Stomach (tissue), 4 donors: ENCODE results near the gene ANKRD36B.
"Not testable (repeated sequence)": the region's sequence is repeated elsewhere in the genome, so short reads cannot be mapped to it uniquely, and the experiment has no call there.

ENCODE experiments used
- CTCF ChIP-seq, 7 experiments: fragments of 450-650 bp in 4 of 7; fragments of 200-600 bp in 3 of 7; sonication (generic) in 3 of 7; IDR thresholded peaks; one replicate each; pipeline ENCODE4 v1.5.1; 2016 to 2019; ENCODE audit warnings: antibody characterized with exemption in 7 of 7, control low read depth in 2 of 7, mild to moderate bottlenecking in 1 of 7
- EP300 ChIP-seq: sonication (generic); formaldehyde crosslinking; IDR thresholded peaks from one replicate; pipeline ENCODE4 v1.6.1; 2017; ENCODE audit warnings: antibody characterized with exemption
- POLR2A ChIP-seq, 4 donors: fragments of 450-650 bp; IDR thresholded peaks; one replicate each; pipeline ENCODE4 v1.6.1; 2016; ENCODE audit warnings: antibody characterized with exemption in 4 of 4, control low read depth in 2 of 4, mild to moderate bottlenecking in 1 of 4, moderate library complexity in 1 of 4
- POLR2AphosphoS5 ChIP-seq, 3 donors: sonication (generic); formaldehyde crosslinking; IDR thresholded peaks; one replicate each; pipeline ENCODE4 v1.6.1; 2016; ENCODE audit warnings: antibody characterized with exemption in 3 of 3

DNA sequence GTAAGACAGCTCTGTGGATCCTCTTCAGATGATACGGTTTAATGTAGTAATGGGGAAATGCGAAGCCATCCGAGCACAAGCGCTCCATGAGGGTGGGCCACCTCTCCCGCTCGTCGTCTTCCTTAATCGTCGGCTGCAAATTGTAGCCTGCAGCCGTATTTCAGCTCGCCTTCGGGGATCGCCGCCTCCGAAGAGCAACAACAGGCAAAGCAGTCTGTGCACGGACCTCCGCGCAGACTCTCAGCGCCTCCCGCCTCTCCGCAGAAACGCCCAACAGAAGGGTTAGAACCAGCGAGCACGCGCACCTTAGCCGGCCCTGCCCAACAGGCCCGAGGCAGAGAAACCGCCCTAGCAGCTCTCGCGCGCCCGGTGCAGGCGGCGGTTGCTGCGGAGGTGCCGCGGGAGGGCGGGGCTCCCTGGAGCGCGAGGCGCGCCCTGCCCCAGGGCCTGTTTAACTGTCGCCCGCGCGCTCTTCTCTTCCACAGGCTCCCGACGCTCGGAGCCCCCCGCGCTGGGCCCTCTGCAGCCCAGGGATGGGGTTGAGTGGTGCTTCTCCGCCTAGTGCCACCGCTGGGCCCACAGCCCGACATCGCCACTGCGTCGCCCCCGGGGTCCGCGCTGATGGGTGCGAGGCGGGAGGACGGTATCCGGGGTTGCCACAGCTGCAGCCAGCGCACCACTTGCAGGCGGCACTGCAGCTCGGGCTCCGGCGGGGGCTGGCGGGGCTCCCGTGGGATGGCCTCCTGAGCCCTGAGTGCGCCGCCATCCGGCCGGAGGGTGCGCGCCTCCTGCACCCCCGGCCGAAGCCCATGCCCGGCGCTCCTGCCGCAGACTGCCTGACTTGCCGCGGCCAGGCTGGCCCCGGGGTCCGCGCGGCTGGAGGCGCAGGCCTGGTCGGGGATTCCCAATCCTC, at the start of gene ANKRD36B:
- peak in 2 of 3 donors; percentile 35 to 87 for TF ChIP-seq POLR2AphosphoS5 (IDR thresholded peaks at IDR 0.05)
- TF ChIP-seq CTCF (IDR thresholded peaks at IDR 0.05); EP300; POLR2A (IDR thresholded peaks at IDR 0.05): not testable (repeated sequence)
